Astrocyte of the cerebellum (primary cell): ENCODE results near the gene ESCO1.
"Not testable (repeated sequence)": the region's sequence is repeated elsewhere in the genome, so short reads cannot be mapped to it uniquely, and the experiment has no call there.

Source experiments
- DNase-seq: peaks from one replicate; pipeline ENCODE4 v3.0.0-alpha.2; 2011; ENCODE audit warnings: low read depth
- H3K4me3 ChIP-seq: 2 replicates; pipeline ENCODE4 v1.5.1; 2011; ENCODE audit warnings: mild to moderate bottlenecking, low read depth, low read length, moderate library complexity
- CTCF ChIP-seq: IDR thresholded peaks from 2 replicates; pipeline ENCODE4 v1.5.1; 2012; ENCODE audit warnings: low read length, low read depth, moderate library complexity, mild to moderate bottlenecking; ENCODE audit errors: missing control alignments
- in situ Hi-C: cut with HindIII; loops from 2 replicates; pipeline ENCODE4 v1.10.0; 2017; ENCODE audit warnings: low sequenced_read_pairs

ESCO1 gene

GRCh38 chr18:21600526-21601410, at the start of gene ESCO1:
Gene ESCO1, minus strand, starts transcription at chr18:21600704. Its CDS starts 25,861 bp downstream, at chr18:21574843.
- TF ChIP-seq CTCF, result peak; percentile 57
- in situ Hi-C loops, result no loop called here
- peak; percentile 92 for DNase-seq
- peak within 1 kb of the TSS; percentile 68 for H3K4me3 ChIP-seq

- H3K4me3 ChIP-seq, in situ Hi-C loops, DNase-seq: not testable (repeated sequence)
These were observed 39.9 kb upstream of the ESCO1 start for GRCh38 chr18:21640375-21640774.

GRCh38 chr18:21638822-21639221, 38.3 kb upstream of the ESCO1 start:
- TF ChIP-seq CTCF, result no peak
- no peak for DNase-seq
- H3K4me3 ChIP-seq, result no peak overlapping the region
- in situ Hi-C loops, result no loop called here

- TF ChIP-seq CTCF, result no peak
- H3K4me3 ChIP-seq, result no peak overlapping the region
- DNase-seq, result no peak
- in situ Hi-C loops, result no loop called here
These were observed 36.3 kb upstream of the ESCO1 start for GRCh38 chr18:21636769-21637168.

GRCh38 chr18:21634588-21635199, 34.2 kb upstream of the ESCO1 start:
- TF ChIP-seq CTCF, result no peak
- no peak overlapping the region for H3K4me3 ChIP-seq
- in situ Hi-C loops, result no loop called here
- DNase-seq, result no peak

GRCh38 chr18:21632393-21632792, 31.9 kb upstream of the ESCO1 start:
- no peak for TF ChIP-seq CTCF
- H3K4me3 ChIP-seq, result no peak overlapping the region
- in situ Hi-C loops, result no loop called here
- no peak for DNase-seq
